ENCODE results near the gene PMM2.
"Not testable (repeated sequence)": the region's sequence is repeated elsewhere in the genome, so short reads cannot be mapped to it uniquely, and the experiment has no call there.

PMM2 gene

GRCh38 chr16:8866118-8866883 is 68.7 kb downstream of the PMM2 start:
- DNase-seq (ENCODE audit: extremely low read depth in 1 of 2, low read depth in 1 of 2): no peak

- DNase-seq (ENCODE audit: extremely low read depth in 1 of 2, low read depth in 1 of 2): no peak
Observed at GRCh38 chr16:8866884-8867215, 69.2 kb downstream of the PMM2 start.

GRCh38 chr16:8867216-8867931 is 69.7 kb downstream of the PMM2 start:
- DNase-seq (ENCODE audit: extremely low read depth in 1 of 2, low read depth in 1 of 2): no peak

- DNase-seq (ENCODE audit: extremely low read depth in 1 of 2, low read depth in 1 of 2): no peak
Observed at GRCh38 chr16:8867932-8868415, 70.3 kb downstream of the PMM2 start.

- peak; percentile 39 to 58 for DNase-seq (ENCODE audit: extremely low read depth in 1 of 2, low read depth in 1 of 2)
Observed at GRCh38 chr16:8868416-8869211, 71.0 kb downstream of the PMM2 start, which contains the start of gene CARHSP1. Gene CARHSP1 (minus strand): TSS chr16:8869006. CDS start chr16:8859328, 9,678 bp downstream.

GRCh38 chr16:8869212-8869987 is 71.8 kb downstream of the PMM2 start:
- no peak for DNase-seq (ENCODE audit: extremely low read depth in 1 of 2, low read depth in 1 of 2)

- DNase-seq (ENCODE audit: extremely low read depth in 1 of 2, low read depth in 1 of 2): not testable (repeated sequence)
Observed at GRCh38 chr16:8869988-8870241, 72.3 kb downstream of the PMM2 start.

GRCh38 chr16:8872071-8872470 is 74.4 kb downstream of the PMM2 start:
- no peak for DNase-seq (ENCODE audit: extremely low read depth in 1 of 2, low read depth in 1 of 2)

GRCh38 chr16:8872967-8873865 is 75.6 kb downstream of the PMM2 start:
- DNase-seq (ENCODE audit: extremely low read depth in 1 of 2, low read depth in 1 of 2): no peak

GRCh38 chr16:8873866-8874195 is 76.2 kb downstream of the PMM2 start:
- not testable (repeated sequence) for DNase-seq (ENCODE audit: extremely low read depth in 1 of 2, low read depth in 1 of 2)

GRCh38 chr16:8874388-8874787 is 76.7 kb downstream of the PMM2 start:
- DNase-seq (ENCODE audit: extremely low read depth in 1 of 2, low read depth in 1 of 2): no peak

- DNase-seq (ENCODE audit: extremely low read depth in 1 of 2, low read depth in 1 of 2): not testable (repeated sequence)
Observed at GRCh38 chr16:8875317-8875716, 77.7 kb downstream of the PMM2 start.

- no peak for DNase-seq (ENCODE audit: extremely low read depth in 1 of 2, low read depth in 1 of 2)
Observed at GRCh38 chr16:8877894-8878522, 80.4 kb downstream of the PMM2 start.

GRCh38 chr16:8878523-8878911 is 80.9 kb downstream of the PMM2 start:
- no peak for DNase-seq (ENCODE audit: extremely low read depth in 1 of 2, low read depth in 1 of 2)

- DNase-seq (ENCODE audit: extremely low read depth in 1 of 2, low read depth in 1 of 2): no peak
Observed at GRCh38 chr16:8880839-8881510, 83.3 kb downstream of the PMM2 start.

GRCh38 chr16:8882041-8882617 is 84.5 kb downstream of the PMM2 start, which contains the start of gene LITAFD:
Gene LITAFD (plus strand): TSS chr16:8882351. CDS start chr16:8884356, 2,005 bp downstream.
- no peak for DNase-seq (ENCODE audit: extremely low read depth in 1 of 2, low read depth in 1 of 2)

- DNase-seq (ENCODE audit: extremely low read depth in 1 of 2, low read depth in 1 of 2): no peak
Observed at GRCh38 chr16:8882725-8883377, 85.2 kb downstream of the PMM2 start.

All from activated CD8-positive, alpha-beta memory T cell treated with anti-CD3 and anti-CD28 coated beads for 1 hour (primary cell).